Right lobe of liver (tissue), 6 donors: Measurements from ENCODE around the gene SULT1B1. TPM values are rescaled to one million over a fixed set of nuclear protein-coding genes. Genes with fewer than 3 reads are reported as not detected.

Experiments
- ATAC-seq, 4 donors: fragments of 200-7000 bp; cut with Tn5 transposase; one replicate each; pipeline ENCODE4 v1.9.1; 2020; ENCODE audit warnings: mild to moderate bottlenecking in 4 of 4, moderate library complexity in 4 of 4
- DNase-seq, 3 donors: peaks; one replicate each; pipeline ENCODE4 v3.0.0-alpha.2; 2020
- H3K27ac ChIP-seq, 3 donors: fragments of 200-600 bp; one replicate each; pipeline ENCODE4 v1.8.0; 2022
- H3K27me3 ChIP-seq, 2 donors: fragments of 200-600 bp; one replicate each; pipeline ENCODE4 v1.8.0; 2022
- H3K36me3 ChIP-seq, 4 donors: fragments of 200-600 bp; sonication (generic) in 1 of 4; one replicate each; pipeline versions ENCODE4 v1.5.1 to v1.8.0; 2017 to 2022; ENCODE audit warnings: control low read depth in 1 of 4
- H3K4me1 ChIP-seq, 4 donors: fragments of 200-600 bp; sonication (generic) in 1 of 4; one replicate each; pipeline versions ENCODE4 v1.5.1 to v1.8.0; 2017 to 2022; ENCODE audit warnings: control low read depth in 1 of 4
- H3K4me3 ChIP-seq, 3 donors: fragments of 200-600 bp; one replicate each; pipeline ENCODE4 v1.8.0; 2022
- H3K9me3 ChIP-seq, 4 donors: fragments of 200-600 bp; sonication (generic) in 1 of 4; one replicate each; pipeline versions ENCODE4 v1.5.1 to v1.8.0; 2017 to 2022; ENCODE audit warnings: control low read depth in 1 of 4
- CTCF ChIP-seq, 4 donors: fragments of 200-600 bp in 3 of 4; fragments of 450-650 bp in 1 of 4; IDR thresholded peaks; one replicate each; pipeline versions ENCODE4 v1.5.1 to v1.8.0; 2016 to 2022; ENCODE audit warnings: antibody characterized with exemption in 4 of 4, mild to moderate bottlenecking in 2 of 4
- POLR2A ChIP-seq: fragments of 450-650 bp; IDR thresholded peaks from one replicate; pipeline ENCODE4 v1.6.1; 2017; ENCODE audit warnings: antibody characterized with exemption, mild to moderate bottlenecking
- WGBS: methylation state at CpG from one replicate; pipeline ENCODE4 v1.1.6; 2018; ENCODE audit warnings: low coverage, low lambda C conversion rate; ENCODE audit not compliant: insufficient coverage; ENCODE audit errors: missing lambda C conversion rate; 5-methylcytosine and 5-hydroxymethylcytosine counted together
- intact Hi-C, 2 donors: fragments of 100-400 bp; cut with DNase I; formaldehyde crosslinking; loops; one replicate each; pipeline versions ENCODE4 v1.11.2 to v1.14.1; 2022
- total RNA-seq, 6 experiments: library from RNA; depleted of rRNA in 2 of 6; stranded (reverse); fragments of >200 nt in 2 of 6; fragmentation: NEBNext Ultra II Directional in 3 of 6; extraction: Animal tissue kit (Norgen Biotek cat#: 25700) in 3 of 6; gene quantifications; one replicate each; pipeline versions ENCODE4 v1.1.0 to v1.2.4, GENCODE V29; 2016 to 2023
- donor health status: DM: no; HTN: yes; CAD: no.
- donor health status: DM: no; HTN: no; CAD: no.
- donor health status: DM: no; HTN: no; CAD: no.
- donor health status: DM: no; HTN: yes; CAD: no.
- donor health status: DM: no; HTN: yes; CAD: no.

Gene SULT1B1
- total RNA-seq, 6 experiments from 2014 or later, result 10.0 to 66.3 (median 31.4) TPM

DNA sequence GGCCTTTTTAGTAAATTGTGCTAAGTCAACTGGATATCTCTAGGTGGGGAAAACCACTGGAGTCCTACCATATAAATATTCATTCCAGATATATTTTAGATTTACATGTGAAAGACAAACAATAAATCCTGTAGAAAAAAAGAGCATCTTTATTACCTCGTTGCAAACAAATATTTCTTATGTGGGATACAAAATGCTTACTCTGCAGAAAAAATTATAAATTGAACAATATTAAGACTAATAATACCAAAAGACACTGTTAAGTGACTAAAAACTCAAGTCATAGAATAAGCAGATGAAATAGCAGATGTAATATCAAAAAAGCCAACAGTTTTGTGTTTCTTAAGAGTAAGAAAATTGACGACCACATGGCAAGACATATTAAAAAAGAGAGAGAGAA is 43.8 kb downstream of the SULT1B1 start:
- intact Hi-C loops, result no loop called here
- DNase-seq (no peak), ATAC-seq (no peak)
- no peak overlapping the region for H3K27ac ChIP-seq
- no peaks in the 10 kb centered on the region for H3K27me3 ChIP-seq
- peaks cover 0 to 22% (median 0%) of the 10 kb centered on the region in 4 donors for H3K4me1 ChIP-seq
- H3K9me3 ChIP-seq, result no peaks in the 10 kb centered on the region
- H3K36me3 ChIP-seq, result no peaks in the 10 kb centered on the region
- TF ChIP-seq POLR2A (no peak), CTCF (IDR thresholded peaks at IDR 0.05) (no peak)
- no peak overlapping the region for H3K4me3 ChIP-seq
- WGBS, result 95% methylated on average over 2 of the region's 2 CpGs

GRCh38 chr4:69714086-69714485 is 46.3 kb downstream of the SULT1B1 start:
- ATAC-seq, result peak; percentile 21 to 57 (median 40)
- peaks cover 0 to 35% (median 6%) of the 10 kb centered on the region in 4 donors for H3K4me1 ChIP-seq
- WGBS, result 17% methylated on average over 3 of the region's 4 CpGs
- no peak overlapping the region for H3K4me3 ChIP-seq
- no peaks in the 10 kb centered on the region for H3K27me3 ChIP-seq
- H3K36me3 ChIP-seq, result no peaks in the 10 kb centered on the region
- no peak for DNase-seq
- H3K9me3 ChIP-seq, result no peaks in the 10 kb centered on the region
- H3K27ac ChIP-seq, result peak overlapping the region; percentile 63 to 74 (median 70)
- intact Hi-C loops, result no loop called here
- TF ChIP-seq POLR2A (no peak), CTCF (IDR thresholded peaks at IDR 0.05) (no peak)

GRCh38 chr4:69713593-69713992 is 46.8 kb downstream of the SULT1B1 start:
- Histone ChIP-seq H3K27ac (peak overlapping the region; percentile 63 to 74 (median 70)), H3K36me3 (no peaks in the 10 kb centered on the region), H3K9me3 (no peaks in the 10 kb centered on the region), H3K4me1 (peaks cover 0 to 35% (median 6%) of the 10 kb centered on the region in 4 donors), H3K4me3 (no peak overlapping the region), H3K27me3 (no peaks in the 10 kb centered on the region)
- intact Hi-C loops, result no loop called here
- DNase-seq (peak in 2 of 3 donors; percentile 17 to 70), ATAC-seq (peak; percentile 91 to 97 (median 94))
- TF ChIP-seq POLR2A (peak; percentile 38), CTCF (IDR thresholded peaks at IDR 0.05) (no peak)
- 12% methylated on average over 2 of the region's 2 CpGs for WGBS

GRCh38 chr4:69710580-69710979 is 49.8 kb downstream of the SULT1B1 start:
- no peaks in the 10 kb centered on the region for H3K27me3 ChIP-seq
- ATAC-seq, result peak; percentile 32 to 63 (median 50)
- intact Hi-C loops, result no loop called here
- TF ChIP-seq POLR2A, result no peak
- no peak for TF ChIP-seq CTCF (IDR thresholded peaks at IDR 0.05)
- peak overlapping the region in 2 of 3 donors; percentile 48 to 51 for H3K27ac ChIP-seq
- no peak overlapping the region for H3K4me3 ChIP-seq
- H3K36me3 ChIP-seq, result no peaks in the 10 kb centered on the region
- 39% methylated on average over 2 of the region's 2 CpGs for WGBS
- DNase-seq, result peak in 1 of 3 donors; percentile 58
- peaks cover 0 to 26% (median 6%) of the 10 kb centered on the region in 4 donors for H3K4me1 ChIP-seq
- no peaks in the 10 kb centered on the region for H3K9me3 ChIP-seq

DNA sequence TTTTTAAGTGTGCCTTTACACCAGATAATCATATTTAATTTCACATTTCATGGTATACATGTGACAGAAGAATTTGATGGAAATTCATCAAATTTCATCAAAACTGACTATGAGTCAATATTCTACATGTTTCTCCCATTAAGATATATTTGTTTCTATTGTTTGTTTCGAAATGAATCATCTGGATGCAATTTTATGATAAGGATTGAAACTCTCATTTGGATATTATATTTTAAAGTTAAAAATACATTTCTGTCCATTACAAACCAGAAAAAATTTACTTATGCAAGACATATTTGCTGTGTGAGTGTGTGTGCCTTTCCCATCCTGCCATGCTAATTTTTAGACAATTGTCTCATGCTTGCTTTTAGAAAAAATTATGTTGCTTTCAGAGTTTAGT is 52.2 kb downstream of the SULT1B1 start:
- 76% methylated on average over 1 of the region's 1 CpG for WGBS
- TF ChIP-seq CTCF (IDR thresholded peaks at IDR 0.05) (no peak), POLR2A (no peak)
- intact Hi-C loops, result no loop called here

More for the DNA sequence above, 52.2 kb downstream of the SULT1B1 start:
- Histone ChIP-seq H3K4me3 (no peak overlapping the region), H3K4me1 (peaks cover 0 to 16% (median 6%) of the 10 kb centered on the region in 4 donors), H3K27ac (no peak overlapping the region), H3K27me3 (no peaks in the 10 kb centered on the region), H3K9me3 (no peaks in the 10 kb centered on the region), H3K36me3 (no peaks in the 10 kb centered on the region)
- ATAC-seq (no peak), DNase-seq (no peak)
